ENCODE results near the gene SPNS2. TPM values are rescaled to one million over a fixed set of nuclear protein-coding genes. Genes with fewer than 3 reads are reported as not detected.

Gene SPNS2
- total RNA-seq, 4 donors from 2014 or later, result 6.0 to 46.0 (median 22.6) TPM

DNA sequence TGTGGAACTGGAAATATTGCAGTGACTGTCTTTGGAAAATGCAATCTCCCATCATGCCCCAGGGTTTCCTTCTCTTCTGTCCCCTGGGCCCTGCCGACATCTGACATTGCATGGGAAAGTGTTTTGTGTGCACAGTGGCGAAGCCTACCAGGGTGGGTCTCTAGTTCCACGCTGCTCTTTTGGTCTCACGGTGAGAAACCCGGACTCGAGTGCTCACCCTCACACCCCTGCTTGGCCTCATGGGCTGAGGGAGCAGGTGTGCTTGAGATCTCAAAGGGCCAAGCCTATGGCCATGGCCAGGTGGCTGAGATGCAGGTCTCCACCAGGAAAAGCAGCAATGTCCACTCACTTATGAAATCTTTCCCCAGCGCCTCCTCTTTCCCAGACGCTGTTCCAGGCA lies 32.9 kb upstream of the SPNS2 start:
- TF ChIP-seq, protein P1, sequence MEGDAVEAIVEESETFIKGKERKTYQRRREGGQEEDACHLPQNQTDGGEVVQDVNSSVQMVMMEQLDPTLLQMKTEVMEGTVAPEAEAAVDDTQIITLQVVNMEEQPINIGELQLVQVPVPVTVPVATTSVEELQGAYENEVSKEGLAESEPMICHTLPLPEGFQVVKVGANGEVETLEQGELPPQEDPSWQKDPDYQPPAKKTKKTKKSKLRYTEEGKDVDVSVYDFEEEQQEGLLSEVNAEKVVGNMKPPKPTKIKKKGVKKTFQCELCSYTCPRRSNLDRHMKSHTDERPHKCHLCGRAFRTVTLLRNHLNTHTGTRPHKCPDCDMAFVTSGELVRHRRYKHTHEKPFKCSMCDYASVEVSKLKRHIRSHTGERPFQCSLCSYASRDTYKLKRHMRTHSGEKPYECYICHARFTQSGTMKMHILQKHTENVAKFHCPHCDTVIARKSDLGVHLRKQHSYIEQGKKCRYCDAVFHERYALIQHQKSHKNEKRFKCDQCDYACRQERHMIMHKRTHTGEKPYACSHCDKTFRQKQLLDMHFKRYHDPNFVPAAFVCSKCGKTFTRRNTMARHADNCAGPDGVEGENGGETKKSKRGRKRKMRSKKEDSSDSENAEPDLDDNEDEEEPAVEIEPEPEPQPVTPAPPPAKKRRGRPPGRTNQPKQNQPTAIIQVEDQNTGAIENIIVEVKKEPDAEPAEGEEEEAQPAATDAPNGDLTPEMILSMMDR (IDR thresholded peaks at IDR 0.05), result no peak
- no peak for DNase-seq (ENCODE audit: low spot score)
- no peak for ATAC-seq (ENCODE audit: low FRiP score)

DNA sequence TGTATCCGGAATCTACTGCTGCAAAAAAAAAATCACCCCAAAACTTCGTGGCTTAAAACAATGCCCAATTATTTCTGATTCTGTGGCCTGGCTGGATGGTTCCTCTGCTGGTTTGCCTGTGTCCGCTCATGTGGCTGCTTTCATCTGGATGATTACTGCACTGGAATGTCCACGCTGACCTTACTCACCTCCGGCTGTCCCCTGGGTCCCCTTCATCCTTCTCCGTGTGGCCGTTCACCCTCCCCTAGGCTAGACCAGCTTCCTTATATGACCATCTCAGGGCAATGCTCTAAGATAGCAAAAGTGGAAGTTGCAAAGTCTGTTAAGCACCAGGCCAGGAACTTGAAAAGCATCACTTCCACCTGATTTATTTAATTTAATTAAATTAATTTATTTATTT lies 31.4 kb upstream of the SPNS2 start:
- TF ChIP-seq, protein P1 (IDR thresholded peaks at IDR 0.05), result no peak
- ATAC-seq (ENCODE audit: low FRiP score) (no peak), DNase-seq (ENCODE audit: low spot score) (no peak)

DNA sequence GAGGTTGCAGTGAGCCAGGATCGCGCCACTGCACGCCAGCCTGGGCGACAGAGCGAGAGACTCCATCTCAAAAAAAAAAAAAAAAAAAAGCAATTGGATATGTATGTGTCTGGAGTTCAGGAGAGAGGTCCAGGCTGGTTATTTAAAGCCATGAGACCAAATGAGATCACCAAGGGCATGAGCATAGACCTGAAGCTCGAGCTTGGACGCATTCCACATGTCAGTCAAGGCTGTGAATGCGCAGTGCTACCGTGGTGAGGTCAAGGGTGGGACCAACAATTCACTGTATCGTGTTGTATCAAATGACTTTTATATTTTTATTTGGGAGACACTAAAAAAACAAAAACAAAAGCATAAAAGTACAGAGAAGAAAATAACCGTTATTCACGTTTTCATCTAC lies 29.1 kb upstream of the SPNS2 start:
- DNase-seq (ENCODE audit: low spot score) (no peak), ATAC-seq (ENCODE audit: low FRiP score) (no peak)
- TF ChIP-seq, protein P1 (IDR thresholded peaks at IDR 0.05), result no peak

DNA sequence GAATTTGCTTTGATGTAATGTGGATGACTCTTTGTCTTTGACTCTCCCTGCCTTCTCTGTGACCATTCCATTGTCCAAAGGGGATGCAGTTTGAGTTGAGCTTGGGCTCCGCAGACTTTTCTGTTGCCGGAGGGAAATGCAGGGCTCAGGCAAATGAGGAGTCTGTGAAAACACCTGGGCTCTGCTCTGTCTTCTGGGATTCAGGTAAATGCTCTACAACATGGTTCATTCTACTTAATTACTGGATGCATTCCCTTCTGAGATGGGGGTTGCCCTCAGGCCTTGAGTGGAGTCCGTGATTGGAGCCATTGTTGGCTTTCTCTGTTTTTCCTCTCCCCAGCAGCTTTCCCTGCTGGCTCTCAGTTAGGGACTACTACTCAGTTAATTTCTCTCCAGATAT lies 26.4 kb upstream of the SPNS2 start:
- ATAC-seq (ENCODE audit: low FRiP score) (no peak), DNase-seq (ENCODE audit: low spot score) (no peak)
- TF ChIP-seq, protein P1 (IDR thresholded peaks at IDR 0.05), result no peak

DNA sequence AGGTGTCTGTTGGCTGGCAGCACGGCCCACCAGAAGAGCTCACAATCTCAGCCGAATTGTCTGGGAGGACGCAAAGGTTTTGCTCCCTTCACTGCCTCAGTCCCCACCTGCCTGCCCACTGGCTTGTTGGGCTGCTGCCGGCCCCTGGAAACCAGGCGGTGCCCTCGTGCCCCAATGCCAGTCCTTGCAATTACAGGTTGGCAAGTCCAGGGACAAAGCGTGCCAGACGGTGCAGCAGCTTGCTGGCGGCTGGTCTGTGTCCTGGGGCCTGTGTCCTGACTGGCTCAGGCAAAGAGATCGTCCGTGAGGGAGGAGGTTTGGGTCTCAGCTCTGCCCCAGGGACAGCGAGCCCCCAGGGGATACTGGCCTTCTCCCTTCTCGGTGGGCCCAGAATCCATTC lies 24.6 kb upstream of the SPNS2 start:
- DNase-seq (ENCODE audit: low spot score), result no peak
- ATAC-seq (ENCODE audit: low FRiP score), result no peak
- TF ChIP-seq, protein P1 (IDR thresholded peaks at IDR 0.05), result no peak

DNA sequence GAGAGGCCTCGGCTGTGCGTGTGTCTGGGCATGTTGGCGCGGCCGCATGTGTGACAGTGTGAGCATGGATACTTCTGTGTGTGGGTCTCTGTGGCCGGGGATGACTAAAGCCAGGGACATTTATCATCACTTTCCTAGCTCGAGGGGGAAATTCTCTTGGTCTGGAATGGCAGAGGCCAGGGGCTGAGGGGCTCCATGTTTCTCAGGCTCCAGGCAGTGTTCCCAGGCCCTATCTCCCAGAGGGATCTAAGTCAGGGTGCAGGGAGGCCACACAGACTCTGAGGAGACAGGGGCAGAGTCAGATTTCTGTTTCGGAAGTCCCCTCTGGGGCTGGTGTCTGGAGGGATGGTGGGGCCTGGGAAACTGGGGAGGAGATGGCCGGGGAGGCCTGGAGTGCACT lies 23.7 kb upstream of the SPNS2 start:
- TF ChIP-seq, protein P1 (IDR thresholded peaks at IDR 0.05), result no peak
- DNase-seq (ENCODE audit: low spot score) (no peak), ATAC-seq (ENCODE audit: low FRiP score) (no peak)

DNA sequence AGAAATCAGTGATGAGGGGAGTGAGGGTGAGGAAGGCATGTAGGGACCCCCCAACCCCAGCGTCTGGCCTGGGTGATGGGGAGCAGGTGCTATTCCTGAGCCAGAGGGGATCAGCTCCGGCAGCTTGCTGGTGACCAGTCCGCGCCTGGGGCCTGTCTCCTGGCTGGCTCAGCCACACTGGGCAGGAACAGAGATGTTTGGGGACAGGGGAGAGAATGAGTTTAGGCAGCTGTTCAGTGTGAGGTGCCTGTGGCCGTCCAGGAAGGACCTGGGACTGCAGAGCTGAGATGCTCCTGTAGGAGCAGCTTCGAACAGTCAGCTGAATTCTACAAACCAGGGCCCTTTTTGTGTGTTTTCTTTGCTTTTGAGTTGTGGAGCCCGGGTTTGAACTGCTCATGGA lies 23.2 kb upstream of the SPNS2 start:
- DNase-seq (ENCODE audit: low spot score) (no peak), ATAC-seq (ENCODE audit: low FRiP score) (no peak)
- TF ChIP-seq, protein P1 (IDR thresholded peaks at IDR 0.05), result no peak

Measured in omental fat pad (tissue), 4 donors.